ENCODE data around the gene NEK1. TPM values are rescaled to one million over a fixed set of nuclear protein-coding genes. Genes with fewer than 3 reads are reported as not detected.
"Not testable (repeated sequence)": the region's sequence is repeated elsewhere in the genome, so short reads cannot be mapped to it uniquely, and the experiment has no call there.

The NEK1 gene
- total and polyA plus RNA-seq, 4 donors, result 3.6 to 32.9 (median 9.3) TPM

DNA sequence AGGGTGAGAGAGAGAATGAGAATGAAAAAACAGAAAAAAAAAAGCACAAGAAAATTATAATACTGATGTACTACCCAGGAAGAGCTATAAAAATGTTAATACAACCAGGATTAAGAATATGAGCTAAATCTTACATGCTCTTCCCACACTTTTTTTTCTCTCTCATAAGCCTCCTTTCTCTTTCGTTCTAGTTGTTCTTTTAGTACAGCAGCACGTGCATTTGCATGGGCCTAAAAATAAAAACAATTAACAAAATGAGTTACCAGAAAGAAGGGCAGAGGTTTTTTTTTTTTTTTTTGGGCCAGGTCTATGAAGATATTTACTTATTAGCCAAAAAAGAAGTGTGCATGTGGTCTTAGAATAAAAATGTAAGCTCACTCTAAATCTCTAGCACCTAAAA is 105.5 kb downstream of the NEK1 start:
- Histone ChIP-seq H3K9me3 (ENCODE audit: control insufficient read depth in 4 of 4, insufficient read depth in 3 of 4, low read length in 3 of 4) (peaks cover 0 to 2% (median 0%) of the 10 kb centered on the region in 4 donors), H3K9ac (ENCODE audit: insufficient read depth in 1 of 2, low read length in 2 of 2) (no peak overlapping the region), H3K4me3 (no peak overlapping the region), H3K36me3 (ENCODE audit: control insufficient read depth in 4 of 4, insufficient read depth in 4 of 4, low read length in 4 of 4) (peaks cover 0 to 21% (median 12%) of the 10 kb centered on the region in 4 donors), H3K27ac (ENCODE audit: low read depth in 1 of 2, low read length in 1 of 2) (no peak overlapping the region), H3K4me1 (ENCODE audit: control insufficient read depth in 5 of 5, insufficient read depth in 5 of 5, low read length in 5 of 5) (no peaks in the 10 kb centered on the region), H3K27me3 (ENCODE audit: control insufficient read depth in 3 of 3, insufficient read depth in 3 of 3, low read length in 2 of 3) (no peaks in the 10 kb centered on the region)
- TF ChIP-seq, protein P1, sequence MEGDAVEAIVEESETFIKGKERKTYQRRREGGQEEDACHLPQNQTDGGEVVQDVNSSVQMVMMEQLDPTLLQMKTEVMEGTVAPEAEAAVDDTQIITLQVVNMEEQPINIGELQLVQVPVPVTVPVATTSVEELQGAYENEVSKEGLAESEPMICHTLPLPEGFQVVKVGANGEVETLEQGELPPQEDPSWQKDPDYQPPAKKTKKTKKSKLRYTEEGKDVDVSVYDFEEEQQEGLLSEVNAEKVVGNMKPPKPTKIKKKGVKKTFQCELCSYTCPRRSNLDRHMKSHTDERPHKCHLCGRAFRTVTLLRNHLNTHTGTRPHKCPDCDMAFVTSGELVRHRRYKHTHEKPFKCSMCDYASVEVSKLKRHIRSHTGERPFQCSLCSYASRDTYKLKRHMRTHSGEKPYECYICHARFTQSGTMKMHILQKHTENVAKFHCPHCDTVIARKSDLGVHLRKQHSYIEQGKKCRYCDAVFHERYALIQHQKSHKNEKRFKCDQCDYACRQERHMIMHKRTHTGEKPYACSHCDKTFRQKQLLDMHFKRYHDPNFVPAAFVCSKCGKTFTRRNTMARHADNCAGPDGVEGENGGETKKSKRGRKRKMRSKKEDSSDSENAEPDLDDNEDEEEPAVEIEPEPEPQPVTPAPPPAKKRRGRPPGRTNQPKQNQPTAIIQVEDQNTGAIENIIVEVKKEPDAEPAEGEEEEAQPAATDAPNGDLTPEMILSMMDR (IDR thresholded peaks at IDR 0.05; ENCODE audit: control extremely low read depth, extremely low read depth), result no peak
- DNase-seq (no peak), ATAC-seq (ENCODE audit: insufficient read depth, low FRiP score) (no peak)
- 93 to 97% methylated on average over 2 of the region's 2 CpGs for WGBS, 2 donors

DNA sequence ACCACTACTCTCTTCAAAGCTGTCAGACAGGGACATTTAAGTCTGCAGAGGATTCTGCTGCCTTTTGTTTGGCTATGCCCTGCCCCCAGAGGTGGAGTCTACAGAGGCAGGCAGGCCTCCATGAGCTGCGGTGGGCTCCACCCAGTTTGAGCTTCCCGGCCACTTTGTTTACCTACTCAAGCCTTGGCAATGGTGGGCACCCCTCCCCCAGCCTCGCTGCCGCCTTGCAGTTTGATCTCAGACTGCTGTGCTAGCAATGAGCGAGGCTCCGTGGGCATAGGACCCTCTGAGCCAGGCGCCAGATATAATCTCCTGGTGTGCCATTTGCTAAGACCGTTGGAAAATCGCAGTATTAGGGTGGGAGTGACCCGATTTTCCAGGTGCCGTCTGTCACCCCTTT is 112.5 kb downstream of the NEK1 start:
- WGBS, 2 donors, result 94 to 99% methylated on average over 11 of the region's 11 CpGs
- DNase-seq; ATAC-seq (ENCODE audit: insufficient read depth, low FRiP score); H3K27me3 ChIP-seq (ENCODE audit: control insufficient read depth in 3 of 3, insufficient read depth in 3 of 3, low read length in 2 of 3); H3K9ac ChIP-seq (ENCODE audit: insufficient read depth in 1 of 2, low read length in 2 of 2); H3K4me1 ChIP-seq (ENCODE audit: control insufficient read depth in 5 of 5, insufficient read depth in 5 of 5, low read length in 5 of 5); H3K4me3 ChIP-seq; H3K9me3 ChIP-seq (ENCODE audit: control insufficient read depth in 4 of 4, insufficient read depth in 3 of 4, low read length in 3 of 4); H3K27ac ChIP-seq (ENCODE audit: low read depth in 1 of 2, low read length in 1 of 2): not testable (repeated sequence)
- H3K36me3 ChIP-seq (ENCODE audit: control insufficient read depth in 4 of 4, insufficient read depth in 4 of 4, low read length in 4 of 4), result peaks cover 3 to 26% (median 14%) of the 10 kb centered on the region in 4 donors

DNA sequence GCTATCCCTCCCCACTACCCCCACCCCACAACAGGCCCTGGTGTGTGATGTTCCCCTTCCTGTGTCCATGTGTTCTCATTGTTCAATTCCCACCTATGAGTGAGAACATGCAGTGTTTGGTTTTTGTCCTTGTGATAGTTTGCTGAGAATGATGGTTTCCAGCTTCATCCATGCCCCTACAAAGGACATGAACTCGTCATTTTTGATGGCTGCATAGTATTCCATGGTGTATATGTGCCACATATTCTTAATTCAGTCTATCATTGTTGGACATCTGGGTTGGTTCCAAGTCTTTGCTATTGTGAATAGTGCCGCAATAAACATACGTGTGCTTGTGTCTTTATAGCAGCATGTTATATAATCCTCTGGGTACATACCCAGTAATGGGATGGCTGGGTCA is 118.1 kb downstream of the NEK1 start:
- not testable (repeated sequence) for ATAC-seq (ENCODE audit: insufficient read depth, low FRiP score); H3K9me3 ChIP-seq (ENCODE audit: control insufficient read depth in 4 of 4, insufficient read depth in 3 of 4, low read length in 3 of 4); H3K27me3 ChIP-seq (ENCODE audit: control insufficient read depth in 3 of 3, insufficient read depth in 3 of 3, low read length in 2 of 3); DNase-seq; H3K9ac ChIP-seq (ENCODE audit: insufficient read depth in 1 of 2, low read length in 2 of 2); H3K4me1 ChIP-seq (ENCODE audit: control insufficient read depth in 5 of 5, insufficient read depth in 5 of 5, low read length in 5 of 5); H3K27ac ChIP-seq (ENCODE audit: low read depth in 1 of 2, low read length in 1 of 2); H3K4me3 ChIP-seq
- H3K36me3 ChIP-seq (ENCODE audit: control insufficient read depth in 4 of 4, insufficient read depth in 4 of 4, low read length in 4 of 4), result peaks cover 0 to 10% (median 2%) of the 10 kb centered on the region in 4 donors
- 96% methylated on average over 3 of the region's 3 CpGs for WGBS, 2 donors

DNA sequence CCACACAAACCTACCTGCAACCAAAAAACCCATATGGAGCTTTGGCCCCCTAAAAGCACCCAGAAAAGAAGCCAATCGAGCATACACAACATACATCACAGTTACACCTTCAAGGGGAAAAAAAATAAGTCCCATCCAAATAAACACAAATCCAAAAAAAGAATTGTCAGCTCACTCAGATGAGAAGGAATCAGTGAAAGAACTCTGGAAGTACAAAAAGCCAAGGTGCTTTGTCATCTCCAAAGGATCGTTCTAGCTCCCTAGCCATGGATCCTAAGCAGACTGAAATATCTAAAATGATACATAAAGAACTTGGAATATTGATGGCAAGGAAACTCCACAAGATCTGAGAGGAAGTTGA is 119.2 kb downstream of the NEK1 start:
- peaks cover 0 to 2% (median 0%) of the 10 kb centered on the region in 4 donors for H3K9me3 ChIP-seq (ENCODE audit: control insufficient read depth in 4 of 4, insufficient read depth in 3 of 4, low read length in 3 of 4)
- H3K9ac ChIP-seq (ENCODE audit: insufficient read depth in 1 of 2, low read length in 2 of 2), result no peak overlapping the region
- no peak for DNase-seq
- TF ChIP-seq, protein P1 (IDR thresholded peaks at IDR 0.05; ENCODE audit: control extremely low read depth, extremely low read depth), result no peak
- H3K36me3 ChIP-seq (ENCODE audit: control insufficient read depth in 4 of 4, insufficient read depth in 4 of 4, low read length in 4 of 4), result peaks cover 0 to 12% (median 3%) of the 10 kb centered on the region in 4 donors
- H3K4me1 ChIP-seq (ENCODE audit: control insufficient read depth in 5 of 5, insufficient read depth in 5 of 5, low read length in 5 of 5), result no peaks in the 10 kb centered on the region
- H3K27me3 ChIP-seq (ENCODE audit: control insufficient read depth in 3 of 3, insufficient read depth in 3 of 3, low read length in 2 of 3), result no peaks in the 10 kb centered on the region
- ATAC-seq (ENCODE audit: insufficient read depth, low FRiP score), result no peak
- H3K27ac ChIP-seq (ENCODE audit: low read depth in 1 of 2, low read length in 1 of 2), result no peak overlapping the region
- WGBS, 2 donors, result 62 to 66% methylated on average over 2 of the region's 2 CpGs
- no peak overlapping the region for H3K4me3 ChIP-seq
